ENCODE measurements around the gene LPP.

- no peak for TF ChIP-seq CTCF (IDR thresholded peaks at IDR 0.05)
- TF ChIP-seq ZFX (IDR thresholded peaks at IDR 0.05; ENCODE audit: borderline replicate concordance) = no peak
These were observed 162.7 kb downstream of the LPP start for GRCh38 chr3:188316723-188317070.

Measured in 22Rv1 (cell line).